Measurements from ENCODE around the gene HPCAL1. TPM values are rescaled to one million over a fixed set of nuclear protein-coding genes. Genes with fewer than 3 reads are reported as not detected.

The HPCAL1 gene
- total and polyA plus RNA-seq, 2 experiments from 2014 or later: 8.3 to 25.4 TPM

DNA sequence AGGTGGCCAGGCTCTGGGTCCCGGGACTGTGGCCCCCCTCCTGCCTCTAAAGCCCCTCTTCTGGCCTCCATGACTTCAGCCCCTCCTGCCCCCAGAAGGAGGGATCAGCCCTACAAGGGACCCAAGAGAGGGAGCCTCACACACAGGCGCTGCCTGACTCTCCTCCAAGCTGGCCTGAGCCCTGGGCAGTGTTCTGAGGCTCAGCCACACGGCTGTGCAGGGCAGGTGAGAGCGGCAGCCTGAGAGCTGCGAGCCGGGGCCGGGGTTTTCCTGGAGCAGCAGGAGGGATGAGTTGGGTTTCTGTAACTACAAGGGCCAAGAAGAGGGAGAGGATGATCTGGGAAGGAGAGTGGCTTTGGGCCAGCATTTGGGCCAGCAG is 70.1 kb downstream of the HPCAL1 start (continued):
- TF ChIP-seq, protein P1, sequence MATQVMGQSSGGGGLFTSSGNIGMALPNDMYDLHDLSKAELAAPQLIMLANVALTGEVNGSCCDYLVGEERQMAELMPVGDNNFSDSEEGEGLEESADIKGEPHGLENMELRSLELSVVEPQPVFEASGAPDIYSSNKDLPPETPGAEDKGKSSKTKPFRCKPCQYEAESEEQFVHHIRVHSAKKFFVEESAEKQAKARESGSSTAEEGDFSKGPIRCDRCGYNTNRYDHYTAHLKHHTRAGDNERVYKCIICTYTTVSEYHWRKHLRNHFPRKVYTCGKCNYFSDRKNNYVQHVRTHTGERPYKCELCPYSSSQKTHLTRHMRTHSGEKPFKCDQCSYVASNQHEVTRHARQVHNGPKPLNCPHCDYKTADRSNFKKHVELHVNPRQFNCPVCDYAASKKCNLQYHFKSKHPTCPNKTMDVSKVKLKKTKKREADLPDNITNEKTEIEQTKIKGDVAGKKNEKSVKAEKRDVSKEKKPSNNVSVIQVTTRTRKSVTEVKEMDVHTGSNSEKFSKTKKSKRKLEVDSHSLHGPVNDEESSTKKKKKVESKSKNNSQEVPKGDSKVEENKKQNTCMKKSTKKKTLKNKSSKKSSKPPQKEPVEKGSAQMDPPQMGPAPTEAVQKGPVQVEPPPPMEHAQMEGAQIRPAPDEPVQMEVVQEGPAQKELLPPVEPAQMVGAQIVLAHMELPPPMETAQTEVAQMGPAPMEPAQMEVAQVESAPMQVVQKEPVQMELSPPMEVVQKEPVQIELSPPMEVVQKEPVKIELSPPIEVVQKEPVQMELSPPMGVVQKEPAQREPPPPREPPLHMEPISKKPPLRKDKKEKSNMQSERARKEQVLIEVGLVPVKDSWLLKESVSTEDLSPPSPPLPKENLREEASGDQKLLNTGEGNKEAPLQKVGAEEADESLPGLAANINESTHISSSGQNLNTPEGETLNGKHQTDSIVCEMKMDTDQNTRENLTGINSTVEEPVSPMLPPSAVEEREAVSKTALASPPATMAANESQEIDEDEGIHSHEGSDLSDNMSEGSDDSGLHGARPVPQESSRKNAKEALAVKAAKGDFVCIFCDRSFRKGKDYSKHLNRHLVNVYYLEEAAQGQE (IDR thresholded peaks at IDR 0.05; ENCODE audit: unreplicated experiment): no peak
- TF ChIP-seq JUNB (IDR thresholded peaks at IDR 0.05; ENCODE audit: unreplicated experiment) (no peak), ZNF114 (CRISPR knock-in tag; IDR thresholded peaks at IDR 0.05) (no peak), NANOG (IDR thresholded peaks at IDR 0.05; ENCODE audit: borderline replicate concordance) (no peak), STAT1 (IDR thresholded peaks at IDR 0.05; ENCODE audit: unreplicated experiment) (no peak), POLR2AphosphoS5 (IDR thresholded peaks at IDR 0.05; ENCODE audit: low read depth) (no peak)

- Mint-ChIP-seq H3K27ac (no peak overlapping the region), H3K4me3 (no peak overlapping the region), H3K36me3 (ENCODE audit: low read depth) (no peaks in the 10 kb centered on the region), H3K9me3 (no peaks in the 10 kb centered on the region), H3K27me3 (ENCODE audit: insufficient read depth, low read depth, poor library complexity) (peaks cover 7% of the 10 kb centered on the region), H3K4me1 (peaks cover 37% of the 10 kb centered on the region)
- DNase-seq (ENCODE audit: low spot score): no peak
- no peak overlapping the region for H2AFZ ChIP-seq
- ATAC-seq: no peak
- no peak overlapping the region for H3K4me2 ChIP-seq
- H3K36me3 ChIP-seq (ENCODE audit: insufficient read depth): no peaks in the 10 kb centered on the region
- no peaks in the 10 kb centered on the region for H3K9me2 ChIP-seq (ENCODE audit: insufficient read depth)
- H3K79me2 ChIP-seq (replicated peaks; ENCODE audit: insufficient read depth): no peaks in the 10 kb centered on the region
- no peaks in the 10 kb centered on the region for H4K20me1 ChIP-seq (replicated peaks; ENCODE audit: insufficient read depth)
- H3K27ac ChIP-seq (ENCODE audit: low read depth): no peak overlapping the region
- H3K27me3 ChIP-seq (ENCODE audit: insufficient read depth): no peaks in the 10 kb centered on the region
- no peak overlapping the region for H3K4me3 ChIP-seq
- H3K4me1 ChIP-seq (ENCODE audit: insufficient read depth): peaks cover 4% of the 10 kb centered on the region; the same call in 1 of the 2 replicates
- no peaks in the 10 kb centered on the region for H3F3A ChIP-seq (replicated peaks; ENCODE audit: low read depth)
- TF ChIP-seq ZNF114 (CRISPR knock-in tag; IDR thresholded peaks at IDR 0.05) (no peak), ZNF331 (CRISPR knock-in tag; IDR thresholded peaks at IDR 0.05; ENCODE audit: low read depth) (no peak), STAT1 (IDR thresholded peaks at IDR 0.05; ENCODE audit: unreplicated experiment) (no peak), EZH2phosphoT487 (IDR thresholded peaks at IDR 0.05; ENCODE audit: unreplicated experiment) (no peak), JUNB (IDR thresholded peaks at IDR 0.05; ENCODE audit: unreplicated experiment) (no peak), ETS1 (IDR thresholded peaks at IDR 0.05) (no peak), CREB1 (CRISPR knock-in tag; IDR thresholded peaks at IDR 0.05; ENCODE audit: low read depth) (no peak), EZH2 (IDR thresholded peaks at IDR 0.05; ENCODE audit: low read depth, unreplicated experiment) (no peak), POLR2AphosphoS5 (IDR thresholded peaks at IDR 0.05; ENCODE audit: low read depth) (no peak)
- TF ChIP-seq, protein P2, sequence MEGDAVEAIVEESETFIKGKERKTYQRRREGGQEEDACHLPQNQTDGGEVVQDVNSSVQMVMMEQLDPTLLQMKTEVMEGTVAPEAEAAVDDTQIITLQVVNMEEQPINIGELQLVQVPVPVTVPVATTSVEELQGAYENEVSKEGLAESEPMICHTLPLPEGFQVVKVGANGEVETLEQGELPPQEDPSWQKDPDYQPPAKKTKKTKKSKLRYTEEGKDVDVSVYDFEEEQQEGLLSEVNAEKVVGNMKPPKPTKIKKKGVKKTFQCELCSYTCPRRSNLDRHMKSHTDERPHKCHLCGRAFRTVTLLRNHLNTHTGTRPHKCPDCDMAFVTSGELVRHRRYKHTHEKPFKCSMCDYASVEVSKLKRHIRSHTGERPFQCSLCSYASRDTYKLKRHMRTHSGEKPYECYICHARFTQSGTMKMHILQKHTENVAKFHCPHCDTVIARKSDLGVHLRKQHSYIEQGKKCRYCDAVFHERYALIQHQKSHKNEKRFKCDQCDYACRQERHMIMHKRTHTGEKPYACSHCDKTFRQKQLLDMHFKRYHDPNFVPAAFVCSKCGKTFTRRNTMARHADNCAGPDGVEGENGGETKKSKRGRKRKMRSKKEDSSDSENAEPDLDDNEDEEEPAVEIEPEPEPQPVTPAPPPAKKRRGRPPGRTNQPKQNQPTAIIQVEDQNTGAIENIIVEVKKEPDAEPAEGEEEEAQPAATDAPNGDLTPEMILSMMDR (conservative IDR thresholded peaks at IDR 0.05; ENCODE audit: low read depth in 2 of 2): no peak
- TF ChIP-seq, protein P1 (IDR thresholded peaks at IDR 0.05; ENCODE audit: unreplicated experiment): no peak
These were observed 71.2 kb downstream of the HPCAL1 start for GRCh38 chr2:10373931-10374330.

All from GM23338 (cell line).